HG02678 (cell line): Measurements from ENCODE around the gene TMEM156.
"Not testable (repeated sequence)": the region's sequence is repeated elsewhere in the genome, so short reads cannot be mapped to it uniquely, and the experiment has no call there.

Experiments used
- ATAC-seq: cut with Tn5 transposase; IDR thresholded peaks from one replicate; pipeline ENCODE4 v1.9.1; 2021; ENCODE audit warnings: mild to moderate bottlenecking, moderate library complexity; ENCODE audit not compliant: unreplicated experiment

TMEM156 gene

DNA sequence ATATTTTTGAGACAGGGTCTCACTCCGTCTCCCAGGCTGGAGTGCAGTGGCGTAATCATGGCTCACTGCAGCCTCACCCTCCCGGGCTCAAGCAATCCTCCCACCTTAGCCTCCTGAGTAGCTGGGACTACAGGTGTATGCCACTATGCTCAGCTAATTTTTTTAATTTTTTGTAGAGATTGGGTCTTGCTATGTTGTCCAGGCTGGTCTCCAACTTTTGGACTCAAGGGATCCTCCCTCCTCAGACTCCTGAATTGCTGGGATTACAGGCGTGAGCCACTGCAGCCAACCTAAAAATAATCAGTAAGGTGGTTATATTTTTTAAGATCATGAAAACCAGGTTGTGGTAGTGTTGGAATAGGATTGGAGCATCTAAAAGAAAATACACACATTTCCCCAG lies 38.1 kb downstream of the TMEM156 start:
- no peak for ATAC-seq

DNA sequence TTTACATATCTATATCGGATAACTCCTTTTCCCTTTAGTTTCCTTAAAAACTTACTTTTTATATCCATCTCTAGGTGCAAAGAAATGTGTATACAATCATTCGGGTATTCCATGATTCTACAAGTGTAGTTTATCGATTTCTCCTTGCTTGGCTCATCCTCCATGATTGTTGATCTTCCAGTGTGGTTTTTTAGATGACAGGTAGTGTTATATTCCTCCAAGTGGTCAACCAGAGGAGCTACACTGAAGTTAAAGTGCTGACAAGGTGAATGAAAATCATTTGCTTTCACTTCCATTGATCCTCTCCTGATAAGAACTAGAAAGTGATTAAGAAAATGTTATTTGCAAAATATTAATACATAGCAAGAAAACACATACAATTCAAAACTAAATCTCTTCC lies 38.5 kb downstream of the TMEM156 start:
- ATAC-seq, result no peak

DNA sequence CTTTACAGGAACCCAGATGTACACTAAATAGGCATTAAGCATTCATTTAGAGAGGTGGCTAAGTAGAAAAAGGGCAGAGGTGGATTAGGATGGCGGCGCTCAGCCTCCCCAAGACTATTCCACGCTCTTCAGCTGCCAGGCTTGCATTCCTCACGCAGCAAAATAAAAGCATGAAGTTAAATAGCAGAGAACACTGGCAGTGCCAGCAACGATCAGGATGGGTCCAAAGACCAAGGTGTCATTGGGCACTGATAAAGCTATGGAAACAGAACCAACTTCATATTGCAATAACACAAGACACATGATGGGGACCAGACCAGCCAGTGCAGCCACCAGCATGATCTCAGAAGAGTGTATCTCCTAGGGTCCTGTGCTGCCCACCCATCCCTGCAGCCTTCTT lies 42.0 kb downstream of the TMEM156 start:
- ATAC-seq, result no peak

DNA sequence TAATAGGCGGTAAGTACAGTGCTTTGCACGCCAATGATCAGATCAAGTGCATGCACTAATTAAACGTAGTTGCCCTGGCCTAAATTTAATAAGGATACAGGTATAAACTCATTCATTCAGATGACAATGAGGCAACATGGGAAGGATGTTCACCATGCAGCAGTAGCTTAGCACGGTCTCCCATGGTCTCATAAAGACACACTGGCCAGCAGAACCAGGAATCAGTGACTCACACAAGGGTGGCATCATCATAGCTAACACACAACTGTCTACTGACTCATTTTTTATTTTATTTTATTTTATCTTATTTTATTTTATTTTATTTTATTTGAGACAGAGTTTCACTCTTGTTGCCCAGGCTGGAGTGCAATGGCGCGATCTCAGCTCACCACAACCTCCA lies 42.7 kb downstream of the TMEM156 start:
- ATAC-seq, result no peak

DNA sequence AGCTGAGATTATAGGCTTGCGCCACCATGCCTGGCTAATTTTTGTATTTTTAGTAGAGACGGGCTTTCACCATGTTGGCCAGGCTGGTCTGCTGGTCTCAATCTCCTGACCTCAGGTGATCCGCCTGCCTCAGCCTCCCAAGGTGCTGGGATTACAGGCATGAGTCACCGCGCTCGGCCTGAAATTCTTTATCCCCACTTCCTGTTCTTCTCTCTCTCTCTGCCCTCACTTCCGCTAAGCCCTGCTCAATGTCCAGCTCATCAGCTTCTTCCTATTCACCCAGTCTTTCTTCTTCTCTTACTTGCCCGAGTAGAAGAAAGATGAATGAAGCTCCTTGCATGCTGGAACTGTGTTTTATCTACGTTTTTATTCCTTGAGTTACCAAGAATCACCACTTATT lies 43.9 kb downstream of the TMEM156 start:
- ATAC-seq, result not testable (repeated sequence)

DNA sequence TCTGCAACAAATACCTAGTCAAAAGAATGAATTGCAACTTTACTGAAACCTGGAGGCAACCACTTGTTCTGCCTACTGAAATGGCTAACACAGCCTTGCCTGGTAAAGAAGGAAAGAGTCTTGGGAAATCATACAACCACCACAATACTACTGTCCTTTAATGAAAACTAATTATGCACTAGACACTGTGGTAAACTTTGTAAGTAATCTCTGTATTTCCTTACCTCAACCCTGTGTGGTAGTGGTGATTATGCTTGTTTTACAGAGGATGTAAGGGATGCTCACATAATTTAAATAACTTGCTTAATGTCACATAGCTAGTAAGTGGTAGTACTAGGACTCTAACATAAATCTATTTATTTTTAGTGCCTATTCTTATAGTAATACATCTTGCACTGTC lies 44.7 kb downstream of the TMEM156 start:
- no peak for ATAC-seq

DNA sequence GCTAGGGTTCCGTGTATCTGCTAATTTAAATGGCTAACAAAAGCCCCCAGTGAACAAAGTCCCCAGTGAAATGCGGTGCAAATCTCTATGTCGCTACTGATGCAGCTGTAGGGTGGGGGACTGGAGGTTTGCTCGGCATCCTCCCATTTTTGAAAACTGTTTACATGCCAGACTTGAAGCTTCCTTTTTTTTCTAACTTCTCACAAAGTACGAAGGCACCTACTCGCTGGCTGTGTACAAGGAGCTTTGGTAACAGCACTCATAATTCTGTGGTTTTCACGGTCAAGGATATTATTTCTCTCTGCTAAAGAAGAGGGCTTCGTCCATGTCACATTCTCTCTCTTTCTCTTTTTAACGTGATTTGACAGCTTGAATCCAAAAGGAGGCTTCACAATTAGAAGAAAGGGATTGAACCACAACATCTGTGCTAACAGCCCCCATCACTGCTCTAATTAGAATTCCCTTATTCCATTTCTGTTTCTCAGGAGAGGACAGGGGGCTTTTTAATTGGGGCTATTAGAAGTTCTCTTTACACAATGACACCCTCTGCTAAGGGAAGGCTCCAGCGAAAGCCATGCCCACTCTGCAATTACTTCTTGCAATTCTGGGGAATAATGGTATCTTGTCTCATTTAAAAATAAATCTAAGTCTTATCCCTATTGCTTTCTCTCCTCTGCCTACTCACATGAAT lies 46.7 kb downstream of the TMEM156 start:
- no peak for ATAC-seq

DNA sequence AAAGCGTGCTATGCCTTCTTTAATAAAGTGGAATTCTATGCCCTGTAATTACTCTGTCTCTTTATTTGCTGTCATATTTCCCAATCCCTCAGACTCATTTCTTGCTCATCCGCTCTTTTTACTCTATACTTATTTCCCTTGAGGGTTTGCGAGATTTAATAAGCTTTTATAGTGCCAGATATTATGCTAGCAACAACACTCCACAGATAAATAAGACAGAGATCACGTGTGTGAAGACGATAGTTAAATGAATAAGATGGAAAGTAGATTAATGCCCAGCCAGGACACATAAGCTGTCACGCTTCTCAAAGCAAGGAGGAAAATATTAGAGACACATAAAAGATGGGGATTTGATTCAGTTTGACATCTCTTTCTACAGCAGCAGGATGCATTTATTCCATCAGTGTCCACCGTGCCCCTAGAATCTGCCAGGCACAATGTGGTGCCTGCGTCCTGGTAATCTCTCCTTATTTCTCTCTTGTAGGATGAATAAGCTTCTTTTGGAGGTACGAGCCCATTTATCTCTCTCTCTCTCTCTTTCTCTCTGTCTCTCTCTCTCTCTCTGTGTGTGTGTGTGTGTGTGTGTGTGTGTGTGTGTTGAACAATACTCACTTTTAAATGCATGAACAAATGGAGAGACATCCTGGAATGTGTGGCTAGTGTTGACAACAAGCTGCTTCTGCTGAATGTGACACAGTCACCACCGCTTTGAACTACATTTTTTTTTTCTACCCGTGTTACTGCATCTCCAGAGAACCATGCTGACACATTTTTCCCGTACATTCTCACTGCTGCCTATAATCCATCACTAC lies 48.2 kb downstream of the TMEM156 start:
- ATAC-seq, result no peak

DNA sequence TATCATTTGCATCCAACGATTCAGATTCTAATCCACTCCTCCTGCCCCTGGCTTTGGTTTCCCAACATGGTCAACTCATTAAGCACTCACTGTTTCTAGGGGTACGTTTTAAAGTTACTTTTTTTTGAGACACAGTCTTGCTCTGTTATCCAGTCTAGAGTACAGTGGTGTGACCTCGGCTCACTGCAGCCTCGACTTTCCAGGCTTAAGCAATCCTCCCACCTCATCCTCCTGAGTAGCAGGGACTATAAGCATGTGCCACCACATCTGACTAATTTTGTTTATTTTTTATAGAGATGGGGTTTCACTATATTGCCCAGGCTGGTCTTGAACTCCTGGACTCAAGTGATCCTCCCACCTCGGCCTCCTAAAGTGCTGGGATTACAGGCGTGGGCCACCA lies 48.9 kb downstream of the TMEM156 start:
- no peak for ATAC-seq

DNA sequence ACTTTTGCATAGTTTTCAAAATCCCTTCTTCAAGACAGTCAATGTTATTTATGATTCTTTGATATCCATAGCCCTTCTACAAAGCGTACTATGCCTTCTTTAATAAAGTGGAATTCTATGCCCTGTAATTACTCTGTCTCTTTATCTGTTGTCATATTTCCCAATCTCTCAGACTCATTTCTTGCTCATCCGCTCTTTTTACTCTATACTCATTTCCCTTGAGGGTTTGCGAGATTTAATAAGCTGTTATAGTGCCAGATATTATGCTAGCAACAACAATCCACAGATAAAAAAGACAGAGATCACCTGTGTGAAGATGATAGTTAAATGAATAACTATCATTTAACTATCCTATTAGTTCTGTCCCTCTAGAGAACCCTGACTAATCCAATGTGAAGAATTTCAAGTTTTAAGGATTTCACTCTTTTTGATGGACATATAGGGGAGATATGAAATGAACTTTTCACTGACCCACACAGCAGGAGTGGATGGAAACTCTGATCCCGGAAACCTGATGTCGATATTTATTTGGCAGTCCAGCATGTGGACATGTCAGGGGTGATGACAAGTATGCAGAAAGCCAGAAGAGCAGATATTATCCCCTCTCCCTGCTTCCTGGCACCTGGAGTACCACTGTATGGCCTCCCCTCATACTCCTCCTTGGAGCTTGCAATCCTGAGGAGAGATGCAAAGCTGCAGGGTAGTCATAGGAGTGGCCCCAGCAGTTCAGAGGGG lies 49.7 kb downstream of the TMEM156 start:
- no peak for ATAC-seq

DNA sequence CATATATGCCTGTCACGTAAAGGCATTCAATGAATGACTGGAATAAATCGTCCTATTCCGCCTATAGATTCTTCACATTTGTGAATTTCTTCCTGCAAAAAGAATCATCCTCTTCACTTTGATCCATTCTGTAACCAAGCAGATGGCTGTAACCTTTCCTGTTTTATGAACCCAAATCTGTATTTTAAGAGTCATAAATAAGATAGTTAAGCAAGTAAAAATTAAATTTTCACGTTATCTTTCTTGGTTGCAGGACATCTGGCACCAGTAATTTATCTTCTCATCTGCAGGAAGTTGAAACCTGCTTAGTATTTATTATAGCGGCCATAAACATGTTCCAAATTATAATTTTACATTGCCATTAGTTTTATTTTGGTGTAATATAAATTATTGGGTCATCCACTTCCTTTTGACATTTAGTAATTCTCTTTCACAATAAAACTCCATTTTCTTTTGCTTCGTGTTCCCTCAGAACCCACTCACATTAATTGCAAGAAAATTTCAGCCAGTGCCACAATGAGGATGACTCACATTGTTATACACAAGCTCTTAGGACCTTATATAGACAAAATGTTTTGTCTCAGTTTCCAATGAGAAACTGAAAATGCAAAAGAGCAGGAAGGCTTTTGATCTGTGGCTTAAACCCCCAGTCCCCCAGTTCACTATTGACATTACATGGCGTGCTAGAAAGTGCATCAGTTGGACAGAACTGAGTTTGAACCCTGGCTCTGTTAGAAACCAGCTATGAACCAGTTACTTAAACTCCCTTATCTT lies 51.1 kb downstream of the TMEM156 start:
- ATAC-seq, result peak; percentile 42

DNA sequence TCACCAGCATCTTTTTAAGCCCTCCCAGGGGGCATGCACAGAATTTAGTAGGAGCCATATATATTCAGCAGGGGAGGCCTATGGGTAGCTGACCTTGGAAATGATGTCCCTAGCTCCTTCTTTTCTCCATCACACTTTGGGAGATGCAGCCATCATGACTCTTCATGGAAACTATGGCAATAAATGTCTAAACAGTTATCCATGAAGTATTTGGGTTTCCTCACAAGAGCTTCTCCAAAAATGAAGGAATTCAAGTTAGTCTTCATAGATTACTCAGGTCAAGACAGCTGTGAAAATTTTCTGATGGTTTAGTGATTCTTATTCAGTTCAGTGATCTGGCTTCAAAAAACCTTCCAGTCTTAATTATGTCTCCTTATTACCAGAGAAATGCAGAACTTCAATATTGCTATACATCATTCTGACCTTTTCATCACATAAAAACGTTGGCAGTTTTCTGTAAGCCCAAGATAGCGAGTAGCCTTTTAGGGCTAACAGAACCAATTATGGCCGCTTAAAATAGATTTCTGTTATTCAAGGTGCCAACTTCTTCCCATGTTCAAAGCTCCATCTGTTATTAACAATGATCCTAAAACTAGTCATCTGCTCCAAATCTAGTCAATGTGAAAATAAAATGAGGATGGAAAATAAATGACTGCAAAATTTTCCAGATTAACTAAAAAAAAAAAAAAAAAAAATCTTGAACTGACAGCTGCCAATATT lies 52.5 kb downstream of the TMEM156 start:
- no peak for ATAC-seq

DNA sequence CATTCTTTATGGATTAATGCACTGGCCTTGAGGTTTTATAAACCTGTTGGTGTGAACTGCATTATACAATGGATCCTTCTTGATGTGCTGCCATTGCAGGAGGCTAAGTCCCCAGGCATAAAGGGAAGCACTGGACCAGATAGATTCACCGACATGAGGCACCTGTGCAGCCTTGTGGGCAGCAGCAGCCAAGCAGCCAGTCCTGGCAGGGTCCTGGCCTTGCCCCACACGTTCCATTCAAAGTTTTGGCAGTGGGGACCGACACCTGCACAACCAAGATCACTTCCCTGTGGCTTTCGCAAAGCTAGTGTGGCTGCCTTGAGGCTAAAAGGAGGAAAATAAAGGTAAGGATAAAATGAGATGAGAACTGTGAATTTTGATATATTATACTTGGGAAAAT lies 53.1 kb downstream of the TMEM156 start:
- no peak for ATAC-seq

DNA sequence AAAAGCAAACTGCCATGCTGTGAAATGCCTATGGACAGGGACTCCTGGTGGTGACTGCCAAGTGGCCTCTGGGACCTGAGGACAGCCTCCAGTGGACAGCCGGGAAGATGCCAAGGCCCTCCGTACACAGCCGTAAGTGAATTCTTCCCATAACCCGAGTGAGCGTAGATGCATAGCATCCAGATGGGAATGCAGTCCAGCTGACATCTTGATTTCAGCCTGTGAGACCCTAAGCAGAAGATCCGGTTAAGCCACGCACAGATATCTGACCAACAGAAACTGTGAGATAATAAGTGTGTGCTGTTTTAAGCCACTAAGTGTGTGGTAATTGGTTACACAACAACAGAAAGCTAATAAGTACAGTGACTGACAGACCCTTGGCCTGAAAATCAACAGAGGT lies 55.9 kb downstream of the TMEM156 start:
- ATAC-seq, result no peak

DNA sequence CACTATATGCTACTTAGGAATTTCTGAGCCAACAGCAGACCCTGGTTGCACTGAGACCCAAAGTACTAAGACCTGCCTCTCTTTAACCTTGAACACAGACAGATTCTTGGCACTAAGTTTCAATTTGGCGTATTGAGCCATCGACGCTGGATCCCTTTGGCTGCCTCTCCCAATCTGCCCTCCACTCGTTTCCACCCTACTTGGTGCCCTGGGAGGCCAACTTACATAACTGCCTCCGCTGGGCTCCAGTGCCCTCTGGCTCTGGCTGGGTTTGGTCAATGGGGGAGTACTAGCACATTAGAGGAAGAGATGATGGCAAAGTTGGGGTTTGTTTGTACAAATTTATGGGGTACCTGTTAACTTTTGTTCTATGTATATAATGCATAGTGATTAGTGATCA lies 63.5 kb downstream of the TMEM156 start:
- ATAC-seq, result no peak

DNA sequence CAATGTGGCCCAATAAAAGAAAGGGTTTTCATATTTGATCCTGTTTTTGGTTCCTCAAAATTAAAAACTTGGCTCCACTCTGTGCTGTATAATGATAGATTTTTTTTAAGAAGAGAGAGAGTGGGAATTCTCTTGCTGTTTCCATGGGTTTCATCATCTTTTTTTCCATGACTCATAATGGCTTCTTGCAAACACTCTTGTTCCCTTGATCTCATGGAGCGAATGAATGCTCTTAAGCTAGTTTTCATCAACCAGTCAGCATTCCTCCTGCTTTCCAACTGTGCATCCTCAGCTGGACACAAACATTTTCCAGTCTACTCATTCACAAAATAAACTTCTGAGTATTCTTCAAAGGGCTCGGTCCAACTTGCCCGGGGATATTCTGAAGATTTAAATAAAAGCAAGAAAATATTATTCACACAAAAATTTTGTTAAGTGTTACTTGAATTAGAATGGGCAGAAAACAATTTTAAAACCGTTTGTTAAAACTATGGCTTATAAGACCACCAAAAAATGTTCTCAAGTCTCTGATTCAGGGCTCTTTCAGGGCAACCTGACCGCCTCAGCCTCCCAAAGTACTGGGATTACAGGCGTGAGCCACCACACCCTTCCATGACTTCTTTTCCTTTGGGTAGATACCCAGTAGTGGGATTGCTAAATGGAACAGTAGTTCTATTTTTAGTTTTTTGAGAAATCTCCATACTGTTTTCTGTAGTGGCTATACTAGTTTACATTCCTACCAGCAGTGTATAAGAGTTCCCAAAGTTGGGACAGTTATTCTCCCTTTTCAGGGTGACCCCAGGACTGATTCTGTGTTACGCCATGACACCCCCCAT lies 64.7 kb downstream of the TMEM156 start:
- no peak for ATAC-seq

DNA sequence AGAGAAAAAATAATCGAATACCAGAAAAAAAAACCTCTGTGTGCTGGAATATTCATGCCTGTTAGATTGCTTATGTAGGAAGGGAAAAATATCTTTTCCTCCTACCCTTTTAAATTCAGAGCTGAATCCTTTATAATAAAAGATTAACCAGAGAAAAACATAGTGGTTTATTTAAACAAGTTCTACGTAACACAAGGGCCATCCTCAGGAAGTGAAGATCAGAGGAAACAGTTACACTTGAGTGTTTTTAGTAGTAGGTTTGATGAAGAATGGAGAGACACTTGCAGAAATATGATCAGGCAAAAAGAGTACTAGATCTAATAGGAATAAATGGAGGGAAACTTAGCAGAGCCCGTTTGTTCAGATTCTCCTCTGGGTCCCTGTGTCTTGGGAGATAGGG lies 66.3 kb downstream of the TMEM156 start:
- ATAC-seq, result no peak

DNA sequence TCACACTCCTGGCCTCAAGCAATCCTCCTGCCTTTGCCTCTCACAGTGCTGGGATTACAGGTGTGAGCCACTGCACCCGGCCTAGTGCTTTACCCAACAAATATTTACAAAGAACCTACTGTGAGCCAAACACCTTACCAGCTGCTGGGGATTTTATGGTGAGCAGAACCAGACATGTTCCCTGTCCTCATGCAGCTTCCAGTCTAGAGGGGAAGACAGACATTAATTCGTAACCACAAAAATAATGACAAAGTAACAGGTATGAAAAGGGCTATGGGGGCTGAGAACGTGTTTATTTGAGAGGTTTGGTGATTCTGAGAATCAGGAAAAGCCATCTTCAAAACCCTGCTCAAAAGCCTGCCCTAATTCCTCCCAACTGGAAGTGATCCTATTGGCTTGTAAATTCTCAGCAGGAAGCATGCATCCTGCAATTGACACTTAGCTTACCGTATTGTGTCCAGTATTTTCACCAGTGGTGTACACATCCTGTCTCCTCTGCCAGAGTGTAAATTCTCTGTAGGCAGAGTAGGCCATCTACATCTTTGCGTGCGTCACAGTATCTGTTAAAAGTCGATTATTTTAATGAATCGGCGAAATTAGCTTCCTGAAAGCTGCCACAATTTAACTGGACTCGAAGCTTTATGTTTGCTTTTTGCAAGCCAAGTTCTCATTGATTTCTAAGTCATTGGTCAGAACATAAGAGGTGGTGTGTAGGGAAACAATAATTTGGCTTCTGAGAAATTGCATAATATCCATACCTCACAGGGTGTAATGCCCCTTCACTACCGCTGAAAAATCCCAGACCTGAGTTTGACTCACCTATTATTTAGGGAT lies 67.0 kb downstream of the TMEM156 start:
- no peak for ATAC-seq

DNA sequence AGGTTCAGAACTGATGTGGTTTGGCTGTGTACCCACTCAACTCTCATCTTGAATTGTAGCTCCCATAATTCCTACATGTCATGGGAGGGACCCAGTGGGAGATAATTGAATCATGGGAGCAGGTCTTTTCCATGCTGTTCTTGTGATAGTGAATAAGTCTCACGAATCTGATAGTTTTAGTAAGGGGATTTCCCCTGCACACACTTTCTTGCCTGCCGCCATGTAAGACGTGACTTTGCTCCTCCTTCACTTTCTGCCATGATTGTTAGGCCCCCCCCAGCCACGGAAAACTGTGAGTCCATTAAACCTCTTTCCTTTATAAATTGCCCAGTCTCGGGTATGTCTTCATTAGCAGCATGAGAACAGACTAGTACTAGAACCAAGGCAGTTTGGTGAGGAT lies 73.0 kb downstream of the TMEM156 start:
- not testable (repeated sequence) for ATAC-seq
